SH-SY5Y (cell line): ENCODE measurements around the gene CPED1.

Experiments used
- GATA2 ChIP-seq: IDR thresholded peaks from 2 replicates; pipeline ENCODE4 v1.6.1; 2011; ENCODE audit warnings: mild to moderate bottlenecking, low read depth, low read length
- GATA3 ChIP-seq: IDR thresholded peaks from 2 replicates; pipeline ENCODE4 v1.6.1; 2011; ENCODE audit warnings: low read depth, mild to moderate bottlenecking, low read length, moderate library complexity

- TF ChIP-seq GATA2: no peak
- TF ChIP-seq GATA3: no peak
Observed at GRCh38 chr7:121305109-121305508, 316.6 kb downstream of the CPED1 start.
